Progenitor cell of endocrine pancreas (in vitro differentiated cells): ENCODE data around the gene RNMT. TPM values are rescaled to one million over a fixed set of nuclear protein-coding genes. Genes with fewer than 3 reads are reported as not detected.

Source experiments
- DNase-seq: peaks from one replicate; pipeline ENCODE4 v3.0.0; 2021; ENCODE audit warnings: low spot score; ENCODE audit not compliant: unreplicated experiment
- H3K27ac Mint-ChIP-seq: 2 replicates; pipeline ENCODE4 v1.8.0; 2021; ENCODE audit warnings: mild to moderate bottlenecking, moderate library complexity, mixed read lengths
- H3K27me3 Mint-ChIP-seq: 2 replicates; pipeline ENCODE4 v1.8.0; 2021; ENCODE audit warnings: mixed read lengths
- H3K36me3 Mint-ChIP-seq: 2 replicates; pipeline ENCODE4 v1.8.0; 2022; ENCODE audit warnings: mixed read lengths; ENCODE audit not compliant: insufficient read depth
- H3K4me1 Mint-ChIP-seq: 2 replicates; pipeline ENCODE4 v1.8.0; 2021; ENCODE audit warnings: low read depth, mixed read lengths
- H3K4me3 Mint-ChIP-seq: 2 replicates; pipeline ENCODE4 v1.8.0; 2021; ENCODE audit warnings: low read depth, mild to moderate bottlenecking, moderate library complexity, mixed read lengths
- H3K9me3 Mint-ChIP-seq: 2 replicates; pipeline ENCODE4 v1.8.0; 2021; ENCODE audit warnings: low read depth, mixed read lengths
- CTCF ChIP-seq: fragments of 200-600 bp; sonication (generic); IDR thresholded peaks from one replicate; pipeline ENCODE4 v1.5.0; 2021; ENCODE audit warnings: antibody characterized with exemption, mild to moderate bottlenecking; ENCODE audit not compliant: unreplicated experiment
- total RNA-seq: library from RNA; stranded (reverse); gene quantifications from 2 replicates; pipeline ENCODE4 v1.2.1, GENCODE V29; 2021

The RNMT gene
- total RNA-seq, 1 donor from 2014 or later: 47.6 TPM

GRCh38 chr18:13710414-13710831 lies 16.1 kb upstream of the RNMT start:
- peaks cover 30% of the 10 kb centered on the region for H3K9me3 Mint-ChIP-seq
- TF ChIP-seq CTCF: no peak
- no peak overlapping the region for H3K27ac Mint-ChIP-seq
- no peaks in the 10 kb centered on the region for H3K4me1 Mint-ChIP-seq
- H3K4me3 Mint-ChIP-seq: no peak overlapping the region
- no peak for DNase-seq
- peaks cover 16% of the 10 kb centered on the region for H3K36me3 Mint-ChIP-seq
- H3K27me3 Mint-ChIP-seq: no peaks in the 10 kb centered on the region

DNA sequence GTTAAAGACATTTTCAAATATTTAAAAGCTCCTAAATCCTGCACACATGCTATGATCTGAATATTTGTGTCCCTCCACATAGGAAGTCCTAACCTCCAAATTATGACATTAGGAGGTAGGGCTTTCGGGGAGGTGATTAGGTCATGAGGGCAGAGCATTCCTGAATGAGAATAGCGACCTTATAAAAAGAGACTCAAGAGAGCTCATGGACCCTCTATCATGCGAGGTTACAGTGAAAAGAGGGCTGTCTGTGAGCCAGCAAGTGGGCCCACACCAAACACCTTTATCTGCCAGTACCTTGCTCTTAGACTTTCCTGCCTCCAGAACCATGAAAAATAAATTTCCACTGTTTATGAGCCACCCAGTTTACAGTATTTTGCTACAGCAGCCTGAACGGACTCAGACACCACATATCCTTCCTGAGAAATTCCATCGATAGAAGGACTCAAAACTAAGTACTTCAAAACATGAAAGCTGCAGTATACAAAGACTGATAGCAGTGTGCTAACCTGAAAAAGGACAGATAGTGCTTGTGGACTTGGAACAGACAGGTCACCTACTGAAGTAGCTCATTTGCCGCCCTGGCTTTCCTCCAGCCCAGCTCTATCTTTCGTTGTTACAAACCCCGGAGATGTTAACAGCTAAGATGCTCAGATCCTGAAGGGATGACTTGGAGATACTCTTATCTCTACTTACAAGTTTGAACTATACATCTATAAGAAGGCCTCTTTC lies 13.9 kb upstream of the RNMT start:
- peaks cover 18% of the 10 kb centered on the region for H3K9me3 Mint-ChIP-seq
- TF ChIP-seq CTCF: no peak
- no peak overlapping the region for H3K4me3 Mint-ChIP-seq
- no peaks in the 10 kb centered on the region for H3K27me3 Mint-ChIP-seq
- peaks cover 6% of the 10 kb centered on the region for H3K36me3 Mint-ChIP-seq
- no peak overlapping the region for H3K27ac Mint-ChIP-seq
- no peaks in the 10 kb centered on the region for H3K4me1 Mint-ChIP-seq
- no peak for DNase-seq

GRCh38 chr18:13713455-13714055 lies 12.9 kb upstream of the RNMT start:
- Mint-ChIP-seq H3K36me3 (peaks cover 4% of the 10 kb centered on the region), H3K27ac (no peak overlapping the region), H3K4me1 (no peaks in the 10 kb centered on the region), H3K4me3 (no peak overlapping the region), H3K9me3 (peaks cover 13% of the 10 kb centered on the region), H3K27me3 (no peaks in the 10 kb centered on the region)
- TF ChIP-seq CTCF: no peak
- no peak for DNase-seq

GRCh38 chr18:13715330-13715729 lies 11.1 kb upstream of the RNMT start:
- no peaks in the 10 kb centered on the region for H3K27me3 Mint-ChIP-seq
- H3K9me3 Mint-ChIP-seq: peaks cover 4% of the 10 kb centered on the region
- H3K4me3 Mint-ChIP-seq: no peak overlapping the region
- no peaks in the 10 kb centered on the region for H3K36me3 Mint-ChIP-seq
- no peak for DNase-seq
- TF ChIP-seq CTCF: no peak
- H3K27ac Mint-ChIP-seq: no peak overlapping the region
- H3K4me1 Mint-ChIP-seq: no peaks in the 10 kb centered on the region

- no peak for DNase-seq
- Mint-ChIP-seq H3K9me3 (no peaks in the 10 kb centered on the region), H3K4me1 (peaks cover 4% of the 10 kb centered on the region), H3K27ac (no peak overlapping the region), H3K27me3 (no peaks in the 10 kb centered on the region), H3K4me3 (no peak overlapping the region), H3K36me3 (no peaks in the 10 kb centered on the region)
- TF ChIP-seq CTCF: no peak
These were observed 9.6 kb upstream of the RNMT start for GRCh38 chr18:13716916-13717315.
